Measurements from ENCODE around the gene POFUT2.

POFUT2 gene

GRCh38 chr21:45257673-45258341 lies 29.9 kb downstream of the POFUT2 start:
- TF ChIP-seq PPARA (CRISPR knock-in tag; IDR thresholded peaks at IDR 0.05; ENCODE audit: borderline replicate concordance) (no peak), ZNF565 (CRISPR knock-in tag; conservative IDR thresholded peaks at IDR 0.05; ENCODE audit: low read depth) (no peak), ZNF70 (CRISPR knock-in tag; IDR thresholded peaks at IDR 0.05) (no peak), TSHZ2 (CRISPR knock-in tag; IDR thresholded peaks at IDR 0.05) (no peak), SNAI2 (CRISPR knock-in tag; IDR thresholded peaks at IDR 0.05) (no peak), CREB5 (CRISPR knock-in tag; IDR thresholded peaks at IDR 0.05; ENCODE audit: low read depth) (no peak), OSR1 (CRISPR knock-in tag; IDR thresholded peaks at IDR 0.05) (no peak), ZFP30 (CRISPR knock-in tag; IDR thresholded peaks at IDR 0.05) (no peak), ARNTL (CRISPR knock-in tag; IDR thresholded peaks at IDR 0.05; ENCODE audit: borderline replicate concordance, low read depth) (no peak), TOX (CRISPR knock-in tag; IDR thresholded peaks at IDR 0.05; ENCODE audit: borderline replicate concordance) (no peak), CSDC2 (CRISPR knock-in tag; IDR thresholded peaks at IDR 0.05) (no peak), TCF4 (CRISPR knock-in tag; IDR thresholded peaks at IDR 0.05; ENCODE audit: borderline replicate concordance) (no peak), ZNF8 (CRISPR knock-in tag; IDR thresholded peaks at IDR 0.05) (no peak), BACH2 (CRISPR knock-in tag; IDR thresholded peaks at IDR 0.05; ENCODE audit: borderline replicate concordance) (no peak), ZC3H10 (CRISPR knock-in tag; IDR thresholded peaks at IDR 0.05) (no peak), ESRRG (CRISPR knock-in tag; IDR thresholded peaks at IDR 0.05) (no peak), PATZ1 (CRISPR knock-in tag; IDR thresholded peaks at IDR 0.05; ENCODE audit: borderline replicate concordance) (no peak), ZFP3 (CRISPR knock-in tag; IDR thresholded peaks at IDR 0.05) (no peak), GLIS3 (CRISPR knock-in tag; IDR thresholded peaks at IDR 0.05) (no peak), CSRNP3 (CRISPR knock-in tag; IDR thresholded peaks at IDR 0.05) (no peak)
- ATAC-seq = no peak

- no peak; the same call in 2 of the 3 replicates for ATAC-seq
- TF ChIP-seq PATZ1 (CRISPR knock-in tag; IDR thresholded peaks at IDR 0.05; ENCODE audit: borderline replicate concordance) (no peak), CSRNP3 (CRISPR knock-in tag; IDR thresholded peaks at IDR 0.05) (no peak), ZFP3 (CRISPR knock-in tag; IDR thresholded peaks at IDR 0.05) (no peak), CSDC2 (CRISPR knock-in tag; IDR thresholded peaks at IDR 0.05) (no peak), GLIS3 (CRISPR knock-in tag; IDR thresholded peaks at IDR 0.05) (no peak), BACH2 (CRISPR knock-in tag; IDR thresholded peaks at IDR 0.05; ENCODE audit: borderline replicate concordance) (no peak), TCF4 (CRISPR knock-in tag; IDR thresholded peaks at IDR 0.05; ENCODE audit: borderline replicate concordance) (no peak), ISL1 (CRISPR knock-in tag; IDR thresholded peaks at IDR 0.05) (no peak), ARNTL (CRISPR knock-in tag; IDR thresholded peaks at IDR 0.05; ENCODE audit: borderline replicate concordance, low read depth) (no peak), CREB5 (CRISPR knock-in tag; IDR thresholded peaks at IDR 0.05; ENCODE audit: low read depth) (no peak), ZNF8 (CRISPR knock-in tag; IDR thresholded peaks at IDR 0.05) (no peak), PPARA (CRISPR knock-in tag; IDR thresholded peaks at IDR 0.05; ENCODE audit: borderline replicate concordance) (no peak), ESRRG (CRISPR knock-in tag; IDR thresholded peaks at IDR 0.05) (no peak), POU6F1 (CRISPR knock-in tag; IDR thresholded peaks at IDR 0.05; ENCODE audit: borderline replicate concordance, low read depth) (no peak), TOX (CRISPR knock-in tag; IDR thresholded peaks at IDR 0.05; ENCODE audit: borderline replicate concordance) (no peak)
Observed at GRCh38 chr21:45256912-45257672, 30.6 kb downstream of the POFUT2 start.
